Fibroblast of the aortic adventitia (primary cell): ENCODE measurements around the gene LRFN4. TPM values are rescaled to one million over a fixed set of nuclear protein-coding genes. Genes with fewer than 3 reads are reported as not detected.

ENCODE experiments used
- DNase-seq: peaks from one replicate; pipeline ENCODE4 v3.0.0-alpha.2; 2010; ENCODE audit warnings: low read depth
- H3K4me3 ChIP-seq: 2 replicates; pipeline ENCODE4 v1.5.1; 2011; ENCODE audit warnings: low read depth, mild to moderate bottlenecking, control low read depth, low read length, moderate library complexity
- CTCF ChIP-seq: IDR thresholded peaks from 2 replicates; pipeline ENCODE4 v1.5.1; 2011; ENCODE audit warnings: mild to moderate bottlenecking, low read length, control low read depth, inconsistent platforms; ENCODE audit not compliant: insufficient read depth
- total RNA-seq: library from RNA; depleted of rRNA; stranded (reverse); fragments of >200 nt; gene quantifications from 2 replicates; pipeline ENCODE4 v1.2.3, GENCODE V29; 2012; ENCODE audit warnings: low replicate concordance

The LRFN4 gene
- total RNA-seq, 1 donor, result 25.8 TPM

GRCh38 chr11:66880496-66881450 is 23.9 kb downstream of the LRFN4 start:
- H3K4me3 ChIP-seq, result no peak overlapping the region
- DNase-seq, result no peak
- TF ChIP-seq CTCF, result no peak

GRCh38 chr11:66881451-66881835 is 24.6 kb downstream of the LRFN4 start:
- TF ChIP-seq CTCF, result no peak
- H3K4me3 ChIP-seq, result no peak overlapping the region
- DNase-seq, result no peak

GRCh38 chr11:66881927-66882452 is 25.1 kb downstream of the LRFN4 start:
- DNase-seq, result no peak
- no peak for TF ChIP-seq CTCF
- H3K4me3 ChIP-seq, result no peak overlapping the region

- no peak overlapping the region for H3K4me3 ChIP-seq
- DNase-seq, result no peak
- no peak for TF ChIP-seq CTCF
Observed at GRCh38 chr11:66882561-66883015, 25.7 kb downstream of the LRFN4 start.

- TF ChIP-seq CTCF, result peak; percentile 69
- peak; percentile 62 for DNase-seq
- H3K4me3 ChIP-seq, result no peak overlapping the region
Observed at GRCh38 chr11:66883016-66883965, 26.4 kb downstream of the LRFN4 start.

- TF ChIP-seq CTCF, result no peak
- no peak overlapping the region for H3K4me3 ChIP-seq
- no peak for DNase-seq
Observed at GRCh38 chr11:66884443-66884842, 27.6 kb downstream of the LRFN4 start.
